HG02884 (cell line): ENCODE data around the gene NOS2.

Experiments used
- ATAC-seq: cut with Tn5 transposase; IDR thresholded peaks from one replicate; pipeline ENCODE4 v1.9.1; 2021; ENCODE audit warnings: mild to moderate bottlenecking, moderate library complexity; ENCODE audit not compliant: unreplicated experiment

Gene NOS2

DNA sequence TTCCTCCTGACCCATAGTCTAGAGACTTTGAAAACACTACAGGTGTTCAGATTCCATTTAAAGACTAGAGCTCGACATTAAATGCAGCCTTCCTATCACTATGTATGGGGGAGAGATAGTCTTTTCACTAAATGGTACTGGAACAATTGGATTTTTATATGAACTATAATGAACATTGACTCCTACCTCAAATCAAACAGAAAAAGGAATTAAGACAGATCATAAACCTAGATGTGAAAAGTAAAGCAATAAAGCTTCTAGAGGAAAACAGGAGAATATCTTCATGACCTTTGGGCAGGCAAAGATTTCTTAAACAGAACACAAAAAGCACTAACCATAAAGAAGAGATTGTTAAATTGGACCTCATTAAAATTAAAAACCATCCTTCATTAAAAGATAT lies 18.8 kb upstream of the NOS2 start:
- no peak for ATAC-seq

DNA sequence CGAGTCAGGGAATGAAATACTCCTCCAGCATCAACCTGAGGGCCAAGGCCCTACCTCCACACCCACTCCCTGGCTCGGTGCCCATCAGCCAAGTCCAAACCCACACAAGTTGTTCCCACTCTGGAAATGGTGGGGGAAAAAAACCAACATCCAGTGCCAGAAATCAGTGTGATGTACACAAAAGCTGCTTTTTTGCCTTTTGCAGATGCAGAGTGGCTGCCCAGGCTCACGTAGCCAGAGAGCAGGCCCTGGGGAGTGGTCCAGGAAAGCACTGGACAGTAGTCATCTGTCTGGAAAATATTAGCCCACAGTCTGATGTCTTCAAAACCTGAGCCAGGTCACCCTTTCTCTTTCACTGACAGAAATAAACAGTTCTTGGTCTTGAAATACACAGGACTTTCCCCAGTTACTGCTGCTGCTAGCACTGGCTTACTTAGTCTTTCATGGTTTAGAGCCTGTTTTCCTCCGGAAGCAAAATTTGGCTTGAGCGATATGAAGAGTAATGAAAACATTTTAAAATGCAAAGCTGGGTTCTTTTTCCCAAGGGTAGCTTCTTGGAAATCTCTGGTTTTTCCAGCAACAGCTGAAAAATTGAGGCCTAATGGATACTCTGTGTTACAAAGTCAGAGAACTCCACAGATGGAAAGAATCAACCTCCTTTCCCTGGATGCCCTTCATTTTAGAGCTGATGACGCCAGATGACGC lies 18.2 kb upstream of the NOS2 start:
- ATAC-seq, result no peak

DNA sequence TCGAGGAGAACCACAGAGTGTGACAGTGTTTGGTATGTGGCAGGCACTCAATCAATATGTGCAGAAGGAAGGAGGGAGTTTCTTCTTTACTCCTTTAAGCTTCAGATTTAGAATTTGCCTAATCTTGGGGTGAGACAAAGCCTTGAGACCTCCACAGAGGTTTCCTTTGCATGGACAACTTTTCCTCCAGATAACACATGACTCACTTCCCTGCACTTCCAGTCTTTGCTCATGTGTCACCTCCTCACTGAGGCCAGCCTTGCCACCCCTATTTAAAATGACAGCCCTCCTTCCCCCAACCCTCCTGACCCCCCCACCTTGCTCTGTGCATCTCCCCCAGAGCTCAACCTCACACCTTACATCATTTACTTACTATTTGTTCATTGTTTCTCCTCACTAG lies 17.4 kb upstream of the NOS2 start:
- ATAC-seq, result no peak

GRCh38 chr17:27816946-27817345 lies 16.6 kb upstream of the NOS2 start:
- no peak for ATAC-seq

DNA sequence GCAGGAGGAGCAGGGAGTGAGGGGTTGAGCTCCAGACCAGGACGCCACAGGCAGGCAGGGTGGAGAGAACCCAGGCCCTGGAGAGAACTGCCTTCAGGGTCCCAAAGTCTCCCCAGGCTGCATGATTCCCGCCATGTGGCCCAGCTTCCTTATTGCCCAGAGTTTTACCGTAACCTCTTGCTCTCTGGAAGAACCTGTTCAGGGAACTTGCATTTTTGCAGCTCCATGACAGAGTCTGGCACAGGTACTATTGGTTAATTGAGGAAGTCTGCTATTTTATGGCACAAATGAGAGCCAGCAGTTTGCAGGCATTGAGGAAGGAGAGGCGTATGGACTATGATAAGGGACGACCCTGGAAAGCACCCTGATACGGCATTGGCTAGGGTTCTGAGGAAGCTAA lies 11.6 kb upstream of the NOS2 start:
- ATAC-seq, result no peak

DNA sequence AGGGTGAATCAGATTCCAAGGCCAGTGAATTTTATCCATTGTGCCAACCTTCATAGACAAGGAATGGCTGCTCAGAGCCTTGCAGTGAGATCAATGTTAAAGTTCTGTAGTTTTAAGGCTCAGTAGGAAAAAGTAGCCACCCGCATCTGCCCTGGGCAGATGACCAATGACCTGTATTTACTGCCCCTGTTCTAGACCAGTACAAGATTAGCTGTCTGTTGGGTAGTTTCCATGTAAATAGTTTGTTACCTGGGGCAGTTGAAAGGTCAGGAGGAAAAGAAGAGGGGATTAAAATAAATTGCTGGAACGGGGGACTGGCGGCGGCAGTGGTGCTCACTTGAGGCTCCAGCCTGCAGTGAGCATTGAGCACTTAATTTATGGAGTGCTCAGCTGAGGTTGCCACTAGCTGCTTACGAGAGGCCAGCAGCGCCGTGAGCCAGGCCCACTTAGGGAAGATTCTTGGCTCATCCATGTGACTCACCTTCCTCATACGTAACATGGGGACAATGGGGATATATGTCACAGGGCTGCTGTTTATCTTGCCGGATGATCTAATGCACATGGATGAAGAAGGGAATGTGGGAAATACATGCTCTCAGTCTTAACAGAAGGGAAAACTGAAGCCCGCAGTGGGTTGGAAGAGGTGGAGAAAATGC lies 10.7 kb upstream of the NOS2 start:
- no peak for ATAC-seq

DNA sequence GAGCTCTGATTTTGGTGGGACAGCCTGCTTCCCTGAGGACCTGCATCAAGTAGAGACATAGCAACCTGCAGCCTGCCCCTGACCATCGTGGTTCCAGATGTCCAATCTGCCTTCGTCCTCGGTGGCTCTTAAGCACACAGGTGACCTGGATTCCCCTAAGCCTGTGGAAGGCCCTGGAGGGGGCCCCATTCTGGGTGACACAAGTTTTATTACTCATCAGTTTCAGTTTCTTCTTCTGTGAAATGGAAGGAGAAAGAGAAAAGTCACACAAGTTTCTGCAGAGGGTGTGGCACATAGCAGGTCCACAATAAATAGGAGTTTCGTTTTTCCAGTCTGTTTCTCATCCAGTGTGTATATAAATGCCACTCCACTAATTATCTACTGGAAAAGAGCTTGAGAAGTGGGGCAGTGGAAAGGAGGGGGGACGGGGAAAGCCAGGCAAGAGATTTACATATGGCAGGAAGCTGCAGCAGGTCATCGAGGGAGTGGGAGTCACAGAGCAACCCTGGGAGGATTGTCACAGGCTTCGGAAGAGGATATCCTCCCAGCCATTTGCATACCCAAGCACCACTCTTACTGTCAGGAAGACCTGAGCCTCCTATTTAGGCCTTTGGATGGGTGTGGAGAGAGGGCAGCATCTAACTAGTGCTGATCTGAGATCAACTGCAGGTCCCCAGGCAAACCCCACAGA lies 10.0 kb upstream of the NOS2 start:
- ATAC-seq, result no peak

- no peak for ATAC-seq
Measured at GRCh38 chr17:27809555-27809954, 9.2 kb upstream of the NOS2 start.

DNA sequence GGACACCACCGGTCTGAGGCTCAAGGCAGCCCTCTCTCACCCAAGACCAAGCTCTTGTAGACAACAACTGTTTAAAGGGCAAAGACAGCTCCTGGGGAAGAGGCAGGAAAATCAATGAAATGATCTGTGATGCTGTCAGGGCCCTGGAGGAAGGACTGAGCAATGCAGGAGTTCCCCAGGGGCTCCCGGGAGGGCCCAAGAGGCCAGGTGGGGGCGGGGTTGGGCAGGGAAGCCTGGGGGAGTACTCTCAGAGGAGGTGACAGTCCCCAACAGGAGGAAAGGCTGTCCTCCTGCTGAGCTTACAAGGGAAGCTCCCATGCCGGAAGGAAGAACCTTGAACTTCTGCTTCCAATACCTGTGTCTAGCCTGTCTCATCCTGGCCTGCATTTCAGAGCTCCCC lies 8.3 kb upstream of the NOS2 start:
- ATAC-seq, result no peak

DNA sequence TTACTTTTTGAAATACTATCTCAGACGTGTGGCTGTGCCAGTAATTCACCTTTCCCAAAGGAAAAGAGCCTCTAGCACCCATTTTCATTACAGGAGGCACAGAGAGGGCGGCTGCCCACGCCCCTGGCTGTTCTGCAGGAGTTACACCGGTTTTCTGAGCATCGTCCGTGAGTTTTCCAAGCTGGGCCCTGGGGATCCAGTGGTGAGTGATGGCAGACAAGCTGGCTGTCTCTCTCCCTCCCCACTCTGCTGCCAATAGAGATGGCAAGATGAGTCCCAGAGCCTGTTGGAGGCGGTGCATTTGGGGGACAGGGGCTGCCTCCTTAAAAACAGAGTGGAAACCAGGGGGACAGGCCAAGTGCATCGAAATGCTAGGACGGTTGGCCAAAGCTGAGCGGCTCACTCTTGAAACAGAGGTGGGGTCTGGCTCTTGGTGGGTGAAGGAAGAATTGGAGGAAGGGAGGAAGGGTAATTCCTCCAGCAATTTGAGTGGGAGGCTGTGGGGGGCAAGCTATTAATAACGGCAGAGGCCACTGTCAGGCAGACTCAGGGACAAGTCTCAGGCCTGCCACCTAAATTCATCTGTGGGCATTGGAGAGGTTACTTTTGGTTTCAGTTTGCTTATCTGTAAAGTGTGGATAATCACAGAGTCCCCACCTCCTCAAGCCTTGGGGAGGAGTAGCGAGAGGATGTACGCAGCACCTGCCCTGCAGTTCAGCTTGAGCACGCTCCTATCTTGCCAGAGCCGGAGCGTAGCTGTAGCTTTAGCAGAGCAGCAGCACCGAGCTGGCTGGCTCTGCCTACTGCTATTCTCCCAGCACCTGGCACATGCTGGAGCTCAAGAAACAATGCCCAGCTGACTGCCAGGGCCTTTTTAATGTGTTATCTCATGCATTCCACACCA lies 7.5 kb upstream of the NOS2 start:
- peak; percentile 67 for ATAC-seq

GRCh38 chr17:27805520-27806146 lies 5.3 kb upstream of the NOS2 start:
- ATAC-seq, result peak; percentile 50

GRCh38 chr17:27804113-27804512 lies 3.8 kb upstream of the NOS2 start:
- ATAC-seq, result no peak

GRCh38 chr17:27802962-27803680 lies 2.8 kb upstream of the NOS2 start:
- ATAC-seq, result no peak

DNA sequence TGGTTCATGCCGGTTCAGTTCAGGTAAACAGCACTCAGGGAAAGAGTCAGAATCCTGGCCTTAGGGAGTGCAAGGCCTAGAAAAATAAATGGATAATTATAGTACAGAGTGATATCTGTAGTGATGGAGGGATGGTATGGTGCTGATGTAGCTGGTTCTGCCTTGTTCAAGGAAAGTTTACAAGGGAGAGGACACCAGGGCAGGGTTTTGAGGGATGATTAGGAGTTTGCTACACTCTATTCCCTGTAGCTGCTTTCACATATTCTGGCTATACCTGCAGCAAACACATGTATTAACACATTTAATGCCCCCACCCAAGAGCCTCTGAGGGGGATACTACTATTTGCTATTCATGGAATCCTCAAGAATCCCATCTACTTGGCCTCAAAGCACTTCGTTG lies 1.7 kb upstream of the NOS2 start:
- ATAC-seq, result no peak

DNA sequence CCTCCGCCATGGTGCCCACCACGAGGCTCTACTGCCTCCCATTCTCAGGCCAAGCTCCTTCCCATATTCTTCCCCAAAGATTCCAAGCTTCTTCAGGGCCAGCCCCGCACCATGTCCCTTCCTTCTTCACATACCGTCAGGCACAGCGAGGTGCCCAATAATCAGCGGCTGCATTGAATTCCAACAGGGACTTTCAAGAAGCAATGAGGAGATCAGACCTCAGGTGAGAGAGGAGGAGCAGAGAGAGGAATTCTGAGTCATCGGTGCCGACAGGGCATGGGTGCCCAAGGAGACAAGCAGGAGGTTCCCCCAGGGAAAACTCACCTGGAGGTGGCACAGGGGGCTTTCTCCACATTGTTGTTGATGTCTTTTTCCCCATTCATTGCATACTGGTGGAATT lies 2.0 kb downstream of the NOS2 start:
- no peak for ATAC-seq

DNA sequence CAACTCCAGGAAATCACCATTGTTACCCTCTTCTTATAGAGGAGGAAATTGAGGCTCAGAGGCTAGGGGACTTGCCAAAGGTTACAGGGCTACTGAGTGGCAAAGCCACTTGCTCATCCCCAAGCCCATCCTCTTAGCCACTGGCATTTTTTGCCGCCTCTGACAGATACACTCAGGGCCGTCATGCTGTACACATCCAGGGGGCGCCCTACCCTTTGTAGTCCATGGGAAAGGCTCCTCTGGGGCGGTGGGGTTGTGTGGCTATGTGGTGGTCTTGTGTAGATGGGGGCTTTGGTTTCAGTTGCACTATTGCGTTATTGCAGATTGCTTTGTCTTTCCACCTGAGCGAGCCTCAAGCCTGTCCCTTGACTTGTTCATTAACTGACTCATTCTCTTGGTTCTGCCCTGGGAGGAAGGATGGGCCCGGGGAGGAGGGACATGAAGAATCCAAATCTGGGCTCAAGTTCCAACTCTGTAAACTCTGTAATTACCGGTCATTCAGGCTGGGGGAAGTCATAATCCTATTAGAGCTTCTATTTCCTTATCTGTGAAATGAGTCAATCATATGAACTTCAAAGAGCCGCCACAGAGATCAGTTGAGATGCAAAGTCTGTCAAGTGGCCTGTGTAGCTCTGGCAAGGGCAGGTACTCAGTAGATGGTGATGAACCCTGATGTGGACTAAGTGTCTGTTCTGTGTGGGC lies 2.8 kb downstream of the NOS2 start:
- no peak for ATAC-seq

- ATAC-seq, result no peak
Measured at GRCh38 chr17:27793906-27794569, 6.3 kb downstream of the NOS2 start.

DNA sequence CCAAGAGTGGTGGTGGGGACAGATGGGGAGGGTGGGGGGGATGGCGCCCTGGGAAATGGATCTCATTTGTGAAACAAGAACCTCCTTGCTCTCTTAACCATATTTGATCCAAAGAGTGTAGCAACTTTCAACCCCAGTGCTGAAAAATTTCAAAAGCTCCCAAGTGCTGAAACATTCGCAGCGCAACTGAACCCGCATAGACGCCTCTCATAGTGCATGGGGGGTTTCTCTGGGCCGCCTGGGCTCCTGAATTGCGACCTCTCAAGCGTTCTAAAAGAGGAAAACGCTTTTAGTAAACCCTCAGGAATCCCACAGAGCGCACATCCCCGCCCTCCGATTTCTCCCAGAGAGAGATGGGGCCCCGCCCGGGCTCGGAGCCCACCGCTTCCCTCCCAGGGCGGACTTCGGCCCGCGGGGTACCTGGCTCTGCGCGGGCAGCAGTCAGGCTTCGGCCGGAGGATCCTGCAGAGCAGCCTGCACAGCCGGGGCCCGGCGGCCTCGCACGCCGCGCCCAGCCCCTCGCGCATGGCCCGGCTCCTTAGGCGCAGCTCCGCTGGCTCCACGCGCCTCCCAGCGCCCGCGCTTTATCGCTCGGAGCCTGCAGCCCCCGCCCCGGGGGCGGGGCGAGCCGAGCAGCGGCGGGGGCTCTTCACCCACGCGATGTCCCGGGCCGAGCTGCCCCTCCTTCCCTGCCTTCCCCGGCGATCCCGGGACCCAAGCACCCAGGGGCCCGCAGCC lies 7.0 kb downstream of the NOS2 start:
- ATAC-seq, result no peak
